ENCODE results near the gene ERVK3-1. TPM values are rescaled to one million over a fixed set of nuclear protein-coding genes. Genes with fewer than 3 reads are reported as not detected.

Gene ERVK3-1
- total RNA-seq, 3 donors from 2014 or later = 44.3 to 72.7 (median 60.0) TPM

GRCh38 chr19:58284199-58284598 lies 21.0 kb upstream of the ERVK3-1 start:
- H3K27ac ChIP-seq = no peak overlapping the region
- no peak overlapping the region for H3K4me3 ChIP-seq
- H3K9me3 ChIP-seq = peaks cover 9 to 53% of the 10 kb centered on the region in 2 donors
- no peak for DNase-seq (ENCODE audit: low spot score in 2 of 2)
- H3K27me3 ChIP-seq = no peaks in the 10 kb centered on the region
- TF ChIP-seq POLR2AphosphoS5 (IDR thresholded peaks at IDR 0.05) (no peak), POLR2A (IDR thresholded peaks at IDR 0.05) (no peak)
- intact Hi-C loops (cut with DNase I; ENCODE audit: low total_unique reads) = no loop called here
- H3K4me1 ChIP-seq = no peaks in the 10 kb centered on the region
- H3K36me3 ChIP-seq = peaks cover 19% of the 10 kb centered on the region

GRCh38 chr19:58291943-58292342 lies 13.2 kb upstream of the ERVK3-1 start:
- no peak for DNase-seq (ENCODE audit: low spot score in 2 of 2)
- Histone ChIP-seq H3K4me1 (no peaks in the 10 kb centered on the region), H3K9me3 (peaks cover 32 to 78% of the 10 kb centered on the region in 2 donors), H3K27ac (no peak overlapping the region), H3K27me3 (no peaks in the 10 kb centered on the region), H3K36me3 (peaks cover 20% of the 10 kb centered on the region), H3K4me3 (no peak overlapping the region)
- intact Hi-C loops (cut with DNase I; ENCODE audit: low total_unique reads) = no loop called here
- TF ChIP-seq CTCF (IDR thresholded peaks at IDR 0.05) (no peak), POLR2A (IDR thresholded peaks at IDR 0.05) (no peak), POLR2AphosphoS5 (IDR thresholded peaks at IDR 0.05) (no peak)

GRCh38 chr19:58294743-58295374 lies 10.3 kb upstream of the ERVK3-1 start:
- intact Hi-C loops (cut with DNase I; ENCODE audit: low total_unique reads) = no loop called here
- Histone ChIP-seq H3K4me3 (no peak overlapping the region), H3K9me3 (peaks cover 23 to 92% of the 10 kb centered on the region in 2 donors), H3K27ac (no peak overlapping the region), H3K4me1 (no peaks in the 10 kb centered on the region), H3K36me3 (peaks cover 12% of the 10 kb centered on the region), H3K27me3 (no peaks in the 10 kb centered on the region)
- TF ChIP-seq CTCF (IDR thresholded peaks at IDR 0.05) (no peak), POLR2A (IDR thresholded peaks at IDR 0.05) (no peak), POLR2AphosphoS5 (IDR thresholded peaks at IDR 0.05) (no peak)
- DNase-seq (ENCODE audit: low spot score in 2 of 2) = no peak

DNA sequence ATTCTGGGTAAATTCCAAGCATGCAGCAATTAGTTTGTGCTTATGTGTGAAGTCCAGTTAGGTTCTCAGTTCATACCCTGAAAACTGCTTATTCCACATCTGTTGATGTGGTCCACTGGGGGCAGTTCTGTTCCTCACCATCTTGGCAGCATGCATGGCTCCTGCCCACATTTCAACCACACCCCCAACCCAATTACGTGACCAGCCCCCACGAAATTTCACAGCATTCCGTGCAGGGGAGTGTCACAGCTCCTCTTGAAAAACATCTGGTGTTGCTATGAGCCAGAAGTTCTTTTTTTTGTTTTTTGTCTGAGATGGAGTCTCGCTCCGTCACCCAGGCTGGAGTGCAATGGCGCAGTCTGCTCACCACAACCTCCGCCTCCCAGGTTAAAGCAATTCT lies 9.1 kb upstream of the ERVK3-1 start:
- TF ChIP-seq POLR2AphosphoS5 (IDR thresholded peaks at IDR 0.05) = no peak
- TF ChIP-seq CTCF (IDR thresholded peaks at IDR 0.05) = no peak
- no peak for TF ChIP-seq POLR2A (IDR thresholded peaks at IDR 0.05)
- H3K36me3 ChIP-seq = peaks cover 16% of the 10 kb centered on the region
- no peaks in the 10 kb centered on the region for H3K27me3 ChIP-seq
- H3K27ac ChIP-seq = no peak overlapping the region
- no peak overlapping the region for H3K4me3 ChIP-seq
- peaks cover 23 to 86% of the 10 kb centered on the region in 2 donors for H3K9me3 ChIP-seq
- intact Hi-C loops (cut with DNase I; ENCODE audit: low total_unique reads) = no loop called here
- DNase-seq (ENCODE audit: low spot score in 2 of 2) = no peak
- no peaks in the 10 kb centered on the region for H3K4me1 ChIP-seq

DNA sequence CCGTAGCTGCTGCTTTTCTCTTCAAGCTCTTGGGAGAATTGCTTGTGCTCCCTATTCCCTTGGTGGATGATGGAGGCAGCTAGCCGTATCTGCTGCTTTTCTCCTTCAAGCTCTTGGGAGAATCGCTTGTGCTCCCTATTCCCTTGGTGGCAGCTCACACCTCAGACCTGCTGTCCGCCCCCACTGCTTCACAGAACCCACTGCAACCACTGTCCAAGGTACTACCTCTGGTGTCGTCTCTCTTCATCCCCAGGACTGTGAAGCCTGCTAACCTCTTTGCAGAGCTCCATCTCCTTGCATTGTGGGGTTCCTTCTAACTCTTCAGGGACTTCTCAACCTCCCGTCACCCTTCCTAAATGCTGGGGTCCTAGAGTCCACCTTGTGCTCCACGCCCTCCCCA lies 4.6 kb upstream of the ERVK3-1 start:
- TF ChIP-seq POLR2AphosphoS5 (IDR thresholded peaks at IDR 0.05) = no peak
- TF ChIP-seq CTCF (IDR thresholded peaks at IDR 0.05) = no peak
- no peak for TF ChIP-seq POLR2A (IDR thresholded peaks at IDR 0.05)
- DNase-seq (ENCODE audit: low spot score in 2 of 2) = no peak
- Histone ChIP-seq H3K36me3 (peaks cover 6% of the 10 kb centered on the region), H3K9me3 (peaks cover 0 to 46% of the 10 kb centered on the region in 2 donors), H3K27me3 (no peaks in the 10 kb centered on the region), H3K27ac (no peak overlapping the region), H3K4me3 (no peak overlapping the region), H3K4me1 (no peaks in the 10 kb centered on the region)
- intact Hi-C loops (cut with DNase I; ENCODE audit: low total_unique reads) = no loop called here

Measured in breast epithelium (tissue), 4 donors.